ENCODE data around the gene PMEL. TPM values are rescaled to one million over a fixed set of nuclear protein-coding genes. Genes with fewer than 3 reads are reported as not detected.

Gene PMEL
- total and polyA plus RNA-seq, 9 of the 15 experiments (the other 6 are each of a cell fraction or from before 2014, with no cell fraction given), result 0.36 to 2.0 (median 0.98) TPM

GRCh38 chr12:55926738-55927587, 38.9 kb downstream of the PMEL start (continued):
- TF ChIP-seq, protein P1, sequence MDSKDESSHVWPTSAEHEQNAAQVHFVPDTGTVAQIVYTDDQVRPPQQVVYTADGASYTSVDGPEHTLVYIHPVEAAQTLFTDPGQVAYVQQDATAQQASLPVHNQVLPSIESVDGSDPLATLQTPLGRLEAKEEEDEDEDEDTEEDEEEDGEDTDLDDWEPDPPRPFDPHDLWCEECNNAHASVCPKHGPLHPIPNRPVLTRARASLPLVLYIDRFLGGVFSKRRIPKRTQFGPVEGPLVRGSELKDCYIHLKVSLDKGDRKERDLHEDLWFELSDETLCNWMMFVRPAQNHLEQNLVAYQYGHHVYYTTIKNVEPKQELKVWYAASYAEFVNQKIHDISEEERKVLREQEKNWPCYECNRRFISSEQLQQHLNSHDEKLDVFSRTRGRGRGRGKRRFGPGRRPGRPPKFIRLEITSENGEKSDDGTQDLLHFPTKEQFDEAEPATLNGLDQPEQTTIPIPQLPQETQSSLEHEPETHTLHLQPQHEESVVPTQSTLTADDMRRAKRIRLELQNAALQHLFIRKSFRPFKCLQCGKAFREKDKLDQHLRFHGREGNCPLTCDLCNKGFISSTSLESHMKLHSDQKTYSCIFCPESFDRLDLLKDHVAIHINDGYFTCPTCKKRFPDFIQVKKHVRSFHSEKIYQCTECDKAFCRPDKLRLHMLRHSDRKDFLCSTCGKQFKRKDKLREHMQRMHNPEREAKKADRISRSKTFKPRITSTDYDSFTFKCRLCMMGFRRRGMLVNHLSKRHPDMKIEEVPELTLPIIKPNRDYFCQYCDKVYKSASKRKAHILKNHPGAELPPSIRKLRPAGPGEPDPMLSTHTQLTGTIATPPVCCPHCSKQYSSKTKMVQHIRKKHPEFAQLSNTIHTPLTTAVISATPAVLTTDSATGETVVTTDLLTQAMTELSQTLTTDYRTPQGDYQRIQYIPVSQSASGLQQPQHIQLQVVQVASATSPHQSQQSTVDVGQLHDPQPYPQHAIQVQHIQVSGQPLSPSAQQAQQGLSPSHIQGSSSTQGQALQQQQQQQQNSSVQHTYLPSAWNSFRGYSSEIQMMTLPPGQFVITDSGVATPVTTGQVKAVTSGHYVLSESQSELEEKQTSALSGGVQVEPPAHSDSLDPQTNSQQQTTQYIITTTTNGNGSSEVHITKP (IDR thresholded peaks at IDR 0.05; ENCODE audit: partially characterized antibody), result peak; percentile 86
- TF ChIP-seq TBP (optimal IDR thresholded peaks at IDR 0.05; ENCODE audit: low read depth, low read length) (peak; percentile 85), ZNF583 (CRISPR knock-in tag; IDR thresholded peaks at IDR 0.05) (no peak), FOXM1 (IDR thresholded peaks at IDR 0.05; ENCODE audit: low read depth) (no peak), FOXM1 (CRISPR knock-in tag; IDR thresholded peaks at IDR 0.05; ENCODE audit: low read depth) (0 out of 2 replicates have a peak, but pooled peaks have one; percentile 9), NR2C1 (IDR thresholded peaks at IDR 0.05) (peak; percentile 73), NR2C1 (tag; IDR thresholded peaks at IDR 0.05) (peak; percentile 79; the same call in 1 of the 2 replicates), TBL1XR1 (IDR thresholded peaks at IDR 0.05; ENCODE audit: low read length in 2 of 2) (peak in 1 of 2 experiments; percentile 6; a peak in 1 of 4 replicates), ZNF431 (CRISPR knock-in tag; IDR thresholded peaks at IDR 0.05) (no peak), ELF1 (tag; IDR thresholded peaks at IDR 0.05) (peak; percentile 92), ATF1 (CRISPR knock-in tag; IDR thresholded peaks at IDR 0.05) (no peak), ATF1 (tag; IDR thresholded peaks at IDR 0.05) (peak; percentile 67; the same call in 1 of the 2 replicates), HDAC1 (IDR thresholded peaks at IDR 0.05) (peak; percentile 65 to 76; a peak in 1 of 4 replicates), SMARCA5 (IDR thresholded peaks at IDR 0.05) (peak; percentile 83; the same call in 1 of the 2 replicates)
- TF ChIP-seq, protein P2, sequence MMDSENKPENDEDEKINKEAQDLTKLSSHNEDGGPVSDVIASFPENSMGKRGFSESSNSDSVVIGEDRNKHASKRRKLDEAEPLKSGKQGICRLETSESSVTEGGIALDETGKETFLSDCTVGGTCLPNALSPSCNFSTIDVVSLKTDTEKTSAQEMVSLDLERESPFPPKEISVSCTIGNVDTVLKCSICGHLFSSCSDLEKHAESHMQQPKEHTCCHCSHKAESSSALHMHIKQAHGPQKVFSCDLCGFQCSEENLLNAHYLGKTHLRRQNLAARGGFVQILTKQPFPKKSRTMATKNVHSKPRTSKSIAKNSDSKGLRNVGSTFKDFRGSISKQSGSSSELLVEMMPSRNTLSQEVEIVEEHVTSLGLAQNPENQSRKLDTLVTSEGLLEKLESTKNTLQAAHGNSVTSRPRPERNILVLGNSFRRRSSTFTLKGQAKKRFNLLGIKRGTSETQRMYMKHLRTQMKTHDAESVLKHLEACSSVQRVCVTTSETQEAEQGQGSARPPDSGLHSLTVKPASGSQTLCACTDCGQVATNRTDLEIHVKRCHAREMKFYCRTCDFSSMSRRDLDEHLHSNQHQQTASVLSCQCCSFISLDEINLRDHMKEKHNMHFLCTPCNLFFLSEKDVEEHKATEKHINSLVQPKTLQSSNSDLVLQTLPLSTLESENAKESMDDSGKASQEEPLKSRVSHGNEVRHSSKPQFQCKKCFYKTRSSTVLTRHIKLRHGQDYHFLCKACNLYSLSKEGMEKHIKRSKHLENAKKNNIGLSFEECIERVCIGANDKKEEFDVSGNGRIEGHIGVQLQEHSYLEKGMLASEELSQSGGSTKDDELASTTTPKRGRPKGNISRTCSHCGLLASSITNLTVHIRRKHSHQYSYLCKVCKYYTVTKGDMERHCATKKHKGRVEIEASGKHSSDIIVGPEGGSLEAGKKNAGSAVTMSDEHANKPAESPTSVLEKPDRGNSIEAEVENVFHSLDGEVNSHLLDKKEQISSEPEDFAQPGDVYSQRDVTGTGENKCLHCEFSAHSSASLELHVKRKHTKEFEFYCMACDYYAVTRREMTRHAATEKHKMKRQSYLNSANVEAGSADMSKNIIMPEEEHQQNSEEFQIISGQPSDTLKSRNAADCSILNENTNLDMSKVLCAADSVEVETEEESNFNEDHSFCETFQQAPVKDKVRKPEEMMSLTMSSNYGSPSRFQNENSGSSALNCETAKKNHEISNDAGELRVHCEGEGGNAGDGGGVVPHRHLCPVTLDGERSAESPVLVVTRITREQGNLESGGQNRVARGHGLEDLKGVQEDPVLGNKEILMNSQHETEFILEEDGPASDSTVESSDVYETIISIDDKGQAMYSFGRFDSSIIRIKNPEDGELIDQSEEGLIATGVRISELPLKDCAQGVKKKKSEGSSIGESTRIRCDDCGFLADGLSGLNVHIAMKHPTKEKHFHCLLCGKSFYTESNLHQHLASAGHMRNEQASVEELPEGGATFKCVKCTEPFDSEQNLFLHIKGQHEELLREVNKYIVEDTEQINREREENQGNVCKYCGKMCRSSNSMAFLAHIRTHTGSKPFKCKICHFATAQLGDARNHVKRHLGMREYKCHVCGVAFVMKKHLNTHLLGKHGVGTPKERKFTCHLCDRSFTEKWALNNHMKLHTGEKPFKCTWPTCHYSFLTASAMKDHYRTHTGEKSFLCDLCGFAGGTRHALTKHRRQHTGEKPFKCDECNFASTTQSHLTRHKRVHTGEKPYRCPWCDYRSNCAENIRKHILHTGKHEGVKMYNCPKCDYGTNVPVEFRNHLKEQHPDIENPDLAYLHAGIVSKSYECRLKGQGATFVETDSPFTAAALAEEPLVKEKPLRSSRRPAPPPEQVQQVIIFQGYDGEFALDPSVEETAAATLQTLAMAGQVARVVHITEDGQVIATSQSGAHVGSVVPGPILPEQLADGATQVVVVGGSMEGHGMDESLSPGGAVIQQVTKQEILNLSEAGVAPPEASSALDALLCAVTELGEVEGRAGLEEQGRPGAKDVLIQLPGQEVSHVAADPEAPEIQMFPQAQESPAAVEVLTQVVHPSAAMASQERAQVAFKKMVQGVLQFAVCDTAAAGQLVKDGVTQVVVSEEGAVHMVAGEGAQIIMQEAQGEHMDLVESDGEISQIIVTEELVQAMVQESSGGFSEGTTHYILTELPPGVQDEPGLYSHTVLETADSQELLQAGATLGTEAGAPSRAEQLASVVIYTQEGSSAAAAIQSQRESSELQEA (IDR thresholded peaks at IDR 0.05; ENCODE audit: low read depth), result 0 out of 2 replicates have a peak, but pooled peaks have one; percentile 16
